ENCODE data around the gene RGP1. TPM values are rescaled to one million over a fixed set of nuclear protein-coding genes. Genes with fewer than 3 reads are reported as not detected.

The RGP1 gene
- total and polyA plus RNA-seq, 9 of the 15 experiments (the other 6 are each of a cell fraction or from before 2014, with no cell fraction given): 0.42 to 13.8 (median 6.7) TPM

DNA sequence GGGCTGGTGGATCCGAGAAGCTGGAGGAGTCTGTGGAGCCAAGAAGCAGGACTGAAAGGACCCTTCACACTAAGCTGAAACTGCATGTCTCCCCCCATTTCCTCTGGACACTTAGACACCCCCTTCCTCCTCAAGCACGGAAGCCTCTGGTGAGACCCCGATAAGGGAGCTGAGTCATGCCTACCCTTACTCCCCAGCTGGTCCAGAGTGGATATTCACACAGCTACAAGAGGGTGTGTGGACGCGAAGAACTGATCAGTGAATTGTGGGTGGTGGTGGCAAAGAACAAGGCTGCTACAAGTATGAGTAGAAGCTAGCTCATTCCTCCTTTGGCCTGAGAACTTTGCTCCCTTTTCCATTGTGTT lies 21.4 kb upstream of the RGP1 start (continued):
- TF ChIP-seq, protein P1, sequence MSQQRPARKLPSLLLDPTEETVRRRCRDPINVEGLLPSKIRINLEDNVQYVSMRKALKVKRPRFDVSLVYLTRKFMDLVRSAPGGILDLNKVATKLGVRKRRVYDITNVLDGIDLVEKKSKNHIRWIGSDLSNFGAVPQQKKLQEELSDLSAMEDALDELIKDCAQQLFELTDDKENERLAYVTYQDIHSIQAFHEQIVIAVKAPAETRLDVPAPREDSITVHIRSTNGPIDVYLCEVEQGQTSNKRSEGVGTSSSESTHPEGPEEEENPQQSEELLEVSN (IDR thresholded peaks at IDR 0.05; ENCODE audit: borderline replicate concordance in 1 of 2, extremely low read depth in 1 of 2, insufficient read depth in 1 of 2, insufficient read length in 1 of 2, low read depth in 1 of 2, low read length in 1 of 2, poor library complexity in 1 of 2, severe bottlenecking in 1 of 2): no peak
- TF ChIP-seq, protein P2, sequence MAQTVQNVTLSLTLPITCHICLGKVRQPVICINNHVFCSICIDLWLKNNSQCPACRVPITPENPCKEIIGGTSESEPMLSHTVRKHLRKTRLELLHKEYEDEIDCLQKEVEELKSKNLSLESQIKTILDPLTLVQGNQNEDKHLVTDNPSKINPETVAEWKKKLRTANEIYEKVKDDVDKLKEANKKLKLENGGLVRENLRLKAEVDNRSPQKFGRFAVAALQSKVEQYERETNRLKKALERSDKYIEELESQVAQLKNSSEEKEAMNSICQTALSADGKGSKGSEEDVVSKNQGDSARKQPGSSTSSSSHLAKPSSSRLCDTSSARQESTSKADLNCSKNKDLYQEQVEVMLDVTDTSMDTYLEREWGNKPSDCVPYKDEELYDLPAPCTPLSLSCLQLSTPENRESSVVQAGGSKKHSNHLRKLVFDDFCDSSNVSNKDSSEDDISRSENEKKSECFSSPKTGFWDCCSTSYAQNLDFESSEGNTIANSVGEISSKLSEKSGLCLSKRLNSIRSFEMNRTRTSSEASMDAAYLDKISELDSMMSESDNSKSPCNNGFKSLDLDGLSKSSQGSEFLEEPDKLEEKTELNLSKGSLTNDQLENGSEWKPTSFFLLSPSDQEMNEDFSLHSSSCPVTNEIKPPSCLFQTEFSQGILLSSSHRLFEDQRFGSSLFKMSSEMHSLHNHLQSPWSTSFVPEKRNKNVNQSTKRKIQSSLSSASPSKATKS (CRISPR knock-in tag; IDR thresholded peaks at IDR 0.05): no peak
- no peak; a peak in 1 of 4 replicates for TF ChIP-seq ETV6 (IDR thresholded peaks at IDR 0.05; ENCODE audit: borderline replicate concordance in 1 of 2, low read depth in 2 of 2, low read length in 1 of 2)
- TF ChIP-seq ETV6 (CRISPR knock-in tag; IDR thresholded peaks at IDR 0.05; ENCODE audit: borderline replicate concordance): no peak
- TF ChIP-seq, protein P3, sequence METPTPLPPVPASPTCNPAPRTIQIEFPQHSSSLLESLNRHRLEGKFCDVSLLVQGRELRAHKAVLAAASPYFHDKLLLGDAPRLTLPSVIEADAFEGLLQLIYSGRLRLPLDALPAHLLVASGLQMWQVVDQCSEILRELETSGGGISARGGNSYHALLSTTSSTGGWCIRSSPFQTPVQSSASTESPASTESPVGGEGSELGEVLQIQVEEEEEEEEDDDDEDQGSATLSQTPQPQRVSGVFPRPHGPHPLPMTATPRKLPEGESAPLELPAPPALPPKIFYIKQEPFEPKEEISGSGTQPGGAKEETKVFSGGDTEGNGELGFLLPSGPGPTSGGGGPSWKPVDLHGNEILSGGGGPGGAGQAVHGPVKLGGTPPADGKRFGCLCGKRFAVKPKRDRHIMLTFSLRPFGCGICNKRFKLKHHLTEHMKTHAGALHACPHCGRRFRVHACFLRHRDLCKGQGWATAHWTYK (CRISPR knock-in tag; IDR thresholded peaks at IDR 0.05): no peak
- no peak for TF ChIP-seq ERF (CRISPR knock-in tag; IDR thresholded peaks at IDR 0.05)
- TF ChIP-seq ETV5 (CRISPR knock-in tag; IDR thresholded peaks at IDR 0.05; ENCODE audit: low read depth): no peak
- TF ChIP-seq TAF7 (tag; IDR thresholded peaks at IDR 0.05): no peak
- TF ChIP-seq HNRNPH1 (optimal IDR thresholded peaks at IDR 0.05; ENCODE audit: low read depth, low read length): no peak
- TF ChIP-seq ZBTB7A (IDR thresholded peaks at IDR 0.05; ENCODE audit: borderline replicate concordance, control insufficient read depth, low read depth, low read length): peak; percentile 77; the same call in 1 of the 2 replicates
- TF ChIP-seq POLR3A (IDR thresholded peaks at IDR 0.05; ENCODE audit: borderline replicate concordance, extremely low read depth, insufficient read depth, insufficient read length): no peak
- TF ChIP-seq, protein P4, sequence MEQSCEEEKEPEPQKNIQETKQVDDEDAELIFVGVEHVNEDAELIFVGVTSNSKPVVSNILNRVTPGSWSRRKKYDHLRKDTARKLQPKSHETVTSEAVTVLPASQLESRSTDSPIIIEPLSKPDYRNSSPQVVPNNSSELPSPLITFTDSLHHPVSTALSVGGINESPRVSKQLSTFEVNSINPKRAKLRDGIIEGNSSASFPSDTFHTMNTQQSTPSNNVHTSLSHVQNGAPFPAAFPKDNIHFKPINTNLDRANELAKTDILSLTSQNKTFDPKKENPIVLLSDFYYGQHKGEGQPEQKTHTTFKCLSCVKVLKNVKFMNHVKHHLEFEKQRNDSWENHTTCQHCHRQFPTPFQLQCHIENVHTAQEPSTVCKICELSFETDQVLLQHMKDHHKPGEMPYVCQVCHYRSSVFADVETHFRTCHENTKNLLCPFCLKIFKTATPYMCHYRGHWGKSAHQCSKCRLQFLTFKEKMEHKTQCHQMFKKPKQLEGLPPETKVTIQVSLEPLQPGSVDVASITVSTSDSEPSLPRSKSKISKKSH (CRISPR knock-in tag; IDR thresholded peaks at IDR 0.05): no peak
- TF ChIP-seq TCFL5 (CRISPR knock-in tag; conservative IDR thresholded peaks at IDR 0.05): no peak
- TF ChIP-seq KLF16 (IDR thresholded peaks at IDR 0.05): peak; percentile 5; the same call in 1 of the 2 replicates
- TF ChIP-seq, protein P5, sequence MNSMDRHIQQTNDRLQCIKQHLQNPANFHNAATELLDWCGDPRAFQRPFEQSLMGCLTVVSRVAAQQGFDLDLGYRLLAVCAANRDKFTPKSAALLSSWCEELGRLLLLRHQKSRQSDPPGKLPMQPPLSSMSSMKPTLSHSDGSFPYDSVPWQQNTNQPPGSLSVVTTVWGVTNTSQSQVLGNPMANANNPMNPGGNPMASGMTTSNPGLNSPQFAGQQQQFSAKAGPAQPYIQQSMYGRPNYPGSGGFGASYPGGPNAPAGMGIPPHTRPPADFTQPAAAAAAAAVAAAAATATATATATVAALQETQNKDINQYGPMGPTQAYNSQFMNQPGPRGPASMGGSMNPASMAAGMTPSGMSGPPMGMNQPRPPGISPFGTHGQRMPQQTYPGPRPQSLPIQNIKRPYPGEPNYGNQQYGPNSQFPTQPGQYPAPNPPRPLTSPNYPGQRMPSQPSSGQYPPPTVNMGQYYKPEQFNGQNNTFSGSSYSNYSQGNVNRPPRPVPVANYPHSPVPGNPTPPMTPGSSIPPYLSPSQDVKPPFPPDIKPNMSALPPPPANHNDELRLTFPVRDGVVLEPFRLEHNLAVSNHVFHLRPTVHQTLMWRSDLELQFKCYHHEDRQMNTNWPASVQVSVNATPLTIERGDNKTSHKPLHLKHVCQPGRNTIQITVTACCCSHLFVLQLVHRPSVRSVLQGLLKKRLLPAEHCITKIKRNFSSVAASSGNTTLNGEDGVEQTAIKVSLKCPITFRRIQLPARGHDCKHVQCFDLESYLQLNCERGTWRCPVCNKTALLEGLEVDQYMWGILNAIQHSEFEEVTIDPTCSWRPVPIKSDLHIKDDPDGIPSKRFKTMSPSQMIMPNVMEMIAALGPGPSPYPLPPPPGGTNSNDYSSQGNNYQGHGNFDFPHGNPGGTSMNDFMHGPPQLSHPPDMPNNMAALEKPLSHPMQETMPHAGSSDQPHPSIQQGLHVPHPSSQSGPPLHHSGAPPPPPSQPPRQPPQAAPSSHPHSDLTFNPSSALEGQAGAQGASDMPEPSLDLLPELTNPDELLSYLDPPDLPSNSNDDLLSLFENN (IDR thresholded peaks at IDR 0.05; ENCODE audit: low read depth in 2 of 2, low read length in 2 of 2): no peak
- TF ChIP-seq JUND (IDR thresholded peaks at IDR 0.05; ENCODE audit: borderline replicate concordance, low read depth, low read length): peak; percentile 81
- peak; percentile 56; the same call in 1 of the 3 replicates for TF ChIP-seq JUND (tag; IDR thresholded peaks at IDR 0.05; ENCODE audit: borderline replicate concordance, low read depth, low read length)
- no peak for TF ChIP-seq IRF2 (CRISPR knock-in tag; IDR thresholded peaks at IDR 0.05)
